Pulmonary artery endothelial cell (primary cell): ENCODE data around the gene EFEMP2. TPM values are rescaled to one million over a fixed set of nuclear protein-coding genes. Genes with fewer than 3 reads are reported as not detected.
"Not testable (repeated sequence)": the region's sequence is repeated elsewhere in the genome, so short reads cannot be mapped to it uniquely, and the experiment has no call there.

Source experiments
- DNase-seq: peaks from one replicate; pipeline ENCODE4 v3.0.0-alpha.2; 2011; ENCODE audit warnings: low read depth, low spot score
- total RNA-seq: library from RNA; depleted of rRNA; stranded (reverse); fragments of >200 nt; gene quantifications from 2 replicates; pipeline ENCODE4 v1.2.3, GENCODE V29; 2014

Gene EFEMP2
- total RNA-seq, 1 donor from 2014 or later: 32.8 TPM

DNA sequence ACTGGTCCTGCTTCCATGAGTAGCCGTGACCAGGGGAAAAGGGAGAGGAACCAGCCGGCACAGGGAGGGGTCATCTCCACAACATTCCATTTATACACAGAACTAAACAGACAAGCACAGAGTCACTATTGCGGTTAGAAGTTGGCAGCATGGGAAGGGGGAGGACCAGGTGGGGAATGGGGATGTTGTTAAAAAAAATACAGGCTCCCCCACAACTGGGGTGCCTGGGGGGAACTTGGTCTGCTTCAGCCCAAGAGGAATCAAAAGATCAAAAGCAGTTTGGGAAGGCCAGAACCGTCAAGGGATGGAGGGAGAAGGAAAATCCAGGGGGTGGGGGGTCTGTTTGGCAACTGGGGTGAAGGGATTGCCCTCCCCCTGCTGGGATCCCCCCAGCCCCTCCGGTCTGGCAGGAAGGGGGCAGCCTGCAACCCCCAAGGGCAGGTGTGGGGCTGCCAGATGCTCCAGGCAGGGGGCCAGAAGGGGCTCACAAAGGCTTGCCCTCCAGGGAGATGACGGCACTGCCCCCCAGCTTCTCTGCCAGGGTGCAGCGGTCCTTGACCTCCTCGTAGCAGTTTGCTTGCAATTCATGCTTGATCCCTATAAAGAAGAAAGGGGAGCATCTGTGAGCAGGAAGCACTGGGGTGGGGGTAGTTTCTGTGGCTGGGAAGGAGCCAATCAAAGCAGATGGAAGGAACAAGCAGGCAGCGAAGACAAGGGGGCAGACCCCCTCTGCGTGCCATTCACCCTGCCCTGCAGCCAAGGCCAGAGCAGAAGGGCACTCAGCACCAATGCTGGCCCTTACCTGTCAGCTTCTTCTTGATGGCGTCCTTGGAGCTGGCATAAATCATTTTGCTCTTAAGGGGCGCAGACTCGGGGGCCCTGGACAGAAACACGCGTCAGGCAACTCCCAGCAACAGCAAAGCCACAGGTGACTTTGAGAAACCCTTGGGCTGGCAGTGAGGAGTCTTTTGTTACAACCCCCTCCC lies 17.5 kb downstream of the EFEMP2 start:
- no peak for DNase-seq

DNA sequence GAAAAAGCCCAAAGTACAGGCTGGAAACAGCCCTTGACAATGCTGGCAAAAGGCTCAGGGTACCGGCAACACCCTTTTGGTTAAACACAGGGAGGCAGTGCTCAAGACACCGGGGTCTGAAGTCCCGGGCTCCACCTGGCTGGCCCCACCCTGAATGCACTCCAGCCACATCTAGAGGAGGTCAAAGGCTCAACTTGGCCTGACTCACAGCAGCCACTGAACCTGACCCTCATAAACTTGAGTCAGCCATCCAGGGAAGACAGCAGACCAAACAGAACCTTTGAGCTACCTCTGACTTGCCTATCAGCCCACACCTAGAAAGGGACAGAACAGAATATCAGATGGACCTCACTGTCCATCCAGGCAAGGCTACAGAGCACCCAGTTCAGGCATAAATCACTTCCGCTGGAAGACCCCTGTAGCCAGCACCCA lies 18.4 kb downstream of the EFEMP2 start:
- DNase-seq: no peak

DNA sequence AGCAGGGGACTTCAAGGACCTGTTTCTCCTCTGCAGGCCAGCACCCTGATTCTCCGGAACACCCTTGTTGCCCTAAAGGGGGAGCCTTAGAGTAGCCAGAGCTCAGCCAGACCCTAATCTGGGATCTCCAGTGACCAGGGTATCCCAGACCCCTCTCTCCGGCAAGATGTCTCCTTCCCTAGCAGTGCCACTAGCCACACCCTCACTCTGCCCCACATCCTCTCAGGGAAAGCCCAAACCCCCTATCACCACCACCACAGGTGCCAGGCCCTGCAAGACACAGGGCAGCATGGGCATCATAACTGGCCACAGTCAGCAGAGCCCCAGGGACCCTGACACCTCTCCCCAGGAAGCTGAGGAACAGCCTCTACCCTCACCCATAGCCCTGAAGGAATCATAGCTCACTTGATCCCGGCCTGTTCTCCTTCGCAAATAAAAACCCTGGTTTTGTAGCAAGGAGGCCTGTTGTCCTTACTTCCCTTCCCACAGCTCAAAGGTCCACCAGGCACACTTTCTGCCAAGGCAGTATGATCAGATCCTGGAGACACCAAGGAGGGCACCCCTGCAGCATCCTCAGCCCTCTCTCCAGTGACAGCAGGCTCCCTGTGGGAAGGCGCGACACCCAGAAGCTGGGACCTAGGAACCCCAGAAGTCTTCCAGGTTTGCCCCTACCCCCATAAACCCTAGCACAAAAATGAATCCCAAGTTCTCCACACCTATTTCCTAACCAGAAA lies 19.2 kb downstream of the EFEMP2 start:
- no peak for DNase-seq

DNA sequence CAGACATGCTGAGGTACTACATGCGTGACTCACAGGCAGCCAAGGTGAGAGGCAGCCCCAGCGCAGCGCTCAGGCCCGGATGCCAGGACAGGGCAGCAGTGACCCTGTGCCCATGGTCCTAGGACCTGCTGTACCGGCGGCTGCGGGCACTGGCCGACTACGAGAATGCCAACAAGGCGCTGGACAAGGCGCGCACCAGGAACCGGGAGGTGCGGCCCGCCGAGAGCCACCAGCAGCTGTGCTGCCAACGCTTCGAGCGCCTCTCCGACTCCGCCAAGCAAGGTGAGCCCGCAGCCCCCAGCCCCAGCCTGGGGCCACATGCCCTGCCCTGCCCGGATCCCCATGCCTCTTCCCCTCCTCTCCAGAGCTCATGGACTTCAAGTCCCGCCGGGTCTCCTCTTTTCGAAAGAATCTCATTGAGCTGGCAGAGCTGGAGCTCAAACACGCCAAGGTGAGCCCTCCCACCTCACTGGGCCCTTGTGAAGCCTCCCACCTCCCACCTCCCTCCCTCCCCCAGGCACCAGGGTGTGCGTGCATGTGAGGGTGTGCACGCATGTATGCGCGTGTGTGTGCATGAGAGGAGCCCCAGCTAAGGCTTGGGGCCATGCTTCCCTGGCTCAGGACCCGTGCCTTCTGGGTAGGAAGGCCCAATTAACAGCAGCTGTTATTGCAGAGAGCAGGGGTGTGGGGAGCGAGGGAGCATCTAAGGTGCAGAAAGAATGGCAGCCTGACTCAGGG lies 19.9 kb downstream of the EFEMP2 start:
- DNase-seq: no peak

DNA sequence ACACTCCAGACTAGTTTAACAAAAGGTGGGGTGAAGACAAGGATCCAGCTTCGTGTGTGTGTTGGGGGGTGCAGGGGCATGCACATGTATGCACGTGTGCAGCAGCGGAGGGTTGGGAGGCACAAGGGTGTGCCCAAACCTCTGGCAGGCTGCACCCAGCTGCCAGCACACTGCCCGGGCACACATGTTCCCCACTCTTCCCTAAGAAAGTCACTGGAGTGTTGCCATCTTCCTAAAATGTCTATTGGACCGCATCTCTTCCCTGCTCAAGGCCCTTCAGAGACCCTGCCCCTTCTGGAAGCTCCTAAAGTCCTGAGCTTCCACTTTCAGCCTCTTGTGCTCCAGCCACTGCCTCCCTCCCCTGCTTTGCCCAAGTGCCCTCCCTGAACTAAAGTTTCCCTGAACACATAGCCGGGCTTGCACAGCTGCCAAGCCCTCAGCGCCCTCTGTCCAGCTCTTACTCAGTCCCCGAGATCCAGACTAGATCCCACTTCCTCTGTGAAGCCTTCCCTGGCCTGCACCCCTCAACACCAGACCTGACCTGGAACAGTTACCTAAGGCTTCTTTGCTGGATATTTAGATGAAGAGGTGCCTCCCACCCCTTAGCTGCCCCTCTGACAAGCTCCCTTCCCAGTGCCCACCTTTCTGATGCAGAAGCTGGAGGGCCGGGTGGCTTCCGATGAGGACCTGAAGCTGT lies 20.6 kb downstream of the EFEMP2 start:
- DNase-seq: no peak

DNA sequence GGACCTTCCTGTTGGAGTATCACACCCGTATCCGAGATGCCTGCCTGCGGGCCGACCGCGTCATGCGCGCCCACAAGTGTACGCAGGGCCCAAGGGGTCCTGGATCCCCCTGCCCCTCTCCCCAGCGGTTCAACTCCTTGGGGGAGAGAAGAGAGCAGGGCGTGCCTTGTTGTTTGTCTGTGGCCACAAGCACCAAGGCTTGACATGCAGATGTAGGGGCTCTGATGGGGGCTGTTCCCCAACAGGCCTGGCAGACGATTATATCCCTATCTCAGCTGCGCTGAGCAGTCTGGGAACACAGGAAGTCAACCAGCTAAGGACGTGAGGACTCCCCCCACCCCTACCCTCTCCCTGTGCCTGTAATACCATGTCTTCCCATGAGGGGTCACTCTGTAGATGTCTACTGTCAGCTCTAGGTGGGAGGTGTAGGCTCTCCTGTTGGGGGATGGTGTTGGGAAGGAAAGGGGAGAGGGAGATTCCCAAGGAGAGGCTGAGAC lies 21.5 kb downstream of the EFEMP2 start:
- no peak for DNase-seq

DNA sequence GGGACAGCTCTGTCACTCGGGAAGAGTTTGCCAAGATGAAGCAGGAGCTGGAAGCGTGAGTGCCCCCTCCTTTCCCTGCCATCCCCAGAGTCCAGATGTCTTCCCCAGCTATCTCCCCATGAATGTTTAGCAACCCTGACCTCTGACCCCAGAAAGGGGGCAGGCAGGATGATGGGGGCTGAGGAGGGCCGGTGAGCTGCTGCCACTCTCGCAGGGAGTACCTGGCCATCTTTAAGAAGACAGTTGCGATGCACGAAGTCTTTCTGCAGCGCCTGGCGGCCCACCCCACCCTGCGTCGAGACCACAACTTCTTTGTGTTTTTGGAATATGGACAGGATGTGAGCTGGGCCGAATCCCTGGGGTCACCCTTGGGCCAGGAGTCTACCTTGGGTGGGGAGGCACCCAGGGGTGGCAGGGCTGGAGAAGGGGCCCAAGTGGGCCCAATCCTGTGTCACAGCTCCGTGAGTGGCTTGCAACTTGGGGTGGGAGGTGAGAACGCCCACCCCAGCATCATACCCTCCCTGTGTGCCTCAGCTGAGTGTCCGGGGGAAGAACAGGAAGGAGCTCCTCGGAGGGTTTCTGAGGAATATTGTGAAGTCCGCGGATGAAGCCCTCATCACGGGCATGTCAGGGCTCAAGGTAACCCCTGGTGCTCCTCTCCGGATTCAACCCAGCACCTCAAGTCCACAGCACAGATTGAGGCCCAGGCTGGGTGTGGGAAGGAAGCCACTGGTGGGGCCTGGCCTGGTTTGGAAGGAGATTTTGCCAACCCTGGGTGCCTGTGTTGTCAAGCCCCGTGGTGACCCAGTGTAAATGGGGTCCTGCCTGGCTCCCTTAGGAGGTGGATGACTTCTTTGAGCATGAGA lies 22.1 kb downstream of the EFEMP2 start:
- no peak for DNase-seq

DNA sequence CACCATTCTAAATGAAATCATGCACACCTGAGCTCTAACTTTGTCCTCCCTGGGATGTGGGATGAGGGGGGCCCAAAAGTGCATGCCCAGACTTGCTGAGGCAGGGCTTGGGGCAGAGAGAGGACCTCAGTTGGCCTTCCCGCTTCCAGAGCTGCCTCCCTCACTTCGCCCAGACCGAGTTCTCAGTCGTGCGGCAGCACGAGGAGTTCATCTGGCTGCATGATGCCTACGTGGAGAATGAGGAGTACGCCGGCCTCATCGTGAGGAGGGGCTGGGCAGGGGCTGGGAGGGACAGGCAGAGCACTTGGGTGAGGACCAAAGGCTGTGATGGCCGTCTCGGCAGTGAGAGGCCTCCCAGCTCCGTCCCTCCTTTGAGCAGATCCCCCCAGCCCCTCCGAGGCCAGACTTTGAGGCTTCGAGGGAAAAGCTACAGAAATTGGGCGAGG lies 22.8 kb downstream of the EFEMP2 start:
- no peak for DNase-seq

DNA sequence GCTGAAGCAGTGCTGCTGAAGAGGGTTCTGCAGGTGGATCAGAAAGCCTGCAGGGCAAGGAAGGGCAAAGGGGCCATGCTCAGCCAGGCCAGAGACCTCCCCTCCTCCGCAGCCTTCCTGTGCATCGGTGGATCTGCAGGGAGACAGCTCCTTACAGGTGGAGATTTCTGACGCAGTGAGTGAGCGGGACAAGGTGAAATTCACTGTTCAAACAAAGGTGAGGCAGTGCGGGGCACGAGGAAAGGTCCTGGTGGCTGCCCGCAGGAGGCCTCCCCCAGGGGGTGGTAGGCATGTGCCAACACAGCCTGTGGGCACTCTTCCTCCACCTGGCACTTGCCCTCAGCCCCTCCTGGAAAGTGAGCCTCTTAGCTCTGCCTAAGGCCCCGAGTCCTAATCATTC lies 23.2 kb downstream of the EFEMP2 start:
- no peak for DNase-seq

DNA sequence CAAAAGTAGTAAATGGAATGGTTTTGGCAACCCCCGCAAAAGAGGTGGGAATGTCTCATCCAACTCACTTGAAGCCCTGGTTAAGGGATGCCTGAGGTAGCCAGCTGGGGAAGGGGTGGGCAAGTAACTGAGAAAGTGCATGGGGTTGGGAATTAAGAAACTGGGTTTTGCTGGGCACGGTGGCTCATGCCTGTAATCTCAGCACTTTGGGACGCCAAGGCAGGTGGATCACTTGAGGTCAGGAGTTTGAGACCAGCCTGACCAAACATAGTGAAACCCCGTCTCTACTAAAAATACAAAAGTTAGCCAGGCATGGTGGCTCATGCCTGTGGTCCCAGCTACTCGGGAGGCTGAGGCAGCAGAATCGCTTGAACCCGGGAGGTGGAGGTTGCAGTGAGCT lies 23.9 kb downstream of the EFEMP2 start:
- not testable (repeated sequence) for DNase-seq

DNA sequence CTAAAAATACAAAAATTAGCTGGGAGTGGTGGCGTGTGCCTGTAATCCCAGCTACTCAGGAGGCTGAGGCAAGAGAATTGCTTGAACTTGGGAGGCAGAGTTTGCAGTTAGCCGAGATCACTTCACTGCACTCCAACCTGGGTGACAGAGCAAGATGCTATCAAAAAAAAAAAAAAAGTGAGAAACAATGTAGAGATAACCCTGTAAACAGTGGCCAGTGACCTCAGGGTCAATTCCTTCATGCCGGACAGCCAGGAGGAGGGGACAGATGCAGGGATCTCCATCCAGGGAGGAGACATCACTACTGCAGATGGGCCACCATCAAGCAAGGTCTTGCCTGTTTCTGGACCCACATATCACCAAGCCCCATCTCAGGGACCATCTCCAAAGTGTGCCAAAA lies 24.9 kb downstream of the EFEMP2 start:
- DNase-seq: no peak

DNA sequence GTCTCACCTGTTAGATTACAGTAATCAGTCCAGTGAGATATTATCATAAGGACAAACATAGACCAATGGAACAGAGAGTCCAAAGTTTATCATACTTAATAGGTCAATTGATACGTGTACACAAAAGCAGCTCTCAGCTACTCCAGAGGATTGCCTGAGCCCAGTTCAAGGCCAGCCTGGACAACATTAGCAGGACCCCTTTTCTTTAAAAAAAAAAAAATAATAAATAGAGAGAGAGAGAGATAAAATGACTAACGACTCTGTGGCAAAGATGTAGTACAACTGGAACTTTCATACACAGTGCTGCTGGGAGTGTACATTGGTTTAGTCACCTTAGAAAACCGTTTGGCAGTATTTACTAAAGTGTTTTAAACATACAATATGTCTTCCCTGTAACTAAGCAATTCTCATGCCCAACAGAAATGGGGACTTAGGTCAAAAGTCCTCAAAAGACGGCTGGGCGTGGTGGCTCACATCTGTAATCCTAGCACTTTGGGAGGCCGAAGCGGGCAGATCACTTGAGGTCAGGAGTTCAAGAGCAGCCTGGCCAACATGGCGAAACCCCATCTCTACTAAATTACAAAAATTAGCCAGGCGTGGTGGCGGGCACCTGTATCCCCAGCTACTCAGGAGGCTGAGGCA lies 28.2 kb downstream of the EFEMP2 start:
- no peak for DNase-seq

DNA sequence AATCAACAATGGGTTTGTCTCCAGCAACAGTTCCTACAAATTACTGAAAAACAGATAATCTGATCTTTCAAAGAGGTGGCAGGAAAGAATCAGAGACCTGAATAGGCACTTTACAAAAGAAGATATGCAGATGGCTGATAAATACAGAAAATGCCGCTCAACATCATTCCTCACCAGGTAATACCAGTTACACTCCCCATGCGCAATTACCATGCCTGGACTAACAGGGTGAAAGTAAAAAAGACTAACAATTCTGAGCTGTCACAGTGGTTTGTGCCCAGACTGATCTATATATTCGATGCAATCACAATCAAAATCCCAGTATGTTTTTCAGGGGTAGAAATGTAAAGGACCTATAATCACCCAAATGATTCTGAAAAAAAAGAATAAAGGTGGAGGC lies 28.8 kb downstream of the EFEMP2 start:
- no peak for DNase-seq

DNA sequence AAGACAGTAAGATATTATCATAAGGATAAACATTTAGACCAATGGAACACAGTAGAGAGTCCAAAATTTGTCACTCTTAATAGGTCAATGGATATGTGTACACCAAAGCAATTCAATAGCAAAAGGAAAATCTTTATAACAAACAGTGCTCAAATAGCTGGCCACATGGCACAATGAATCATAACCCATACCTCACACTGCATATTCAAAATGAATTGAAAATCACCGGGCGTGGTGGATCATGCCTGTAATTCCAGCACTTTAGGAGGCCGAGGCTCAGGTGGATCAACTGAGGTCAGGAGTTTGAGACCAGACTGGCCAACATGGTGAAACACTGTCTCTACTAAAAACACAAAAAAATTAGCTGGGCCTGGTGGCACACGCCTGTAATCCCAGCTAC lies 30.5 kb downstream of the EFEMP2 start:
- no peak for DNase-seq

DNA sequence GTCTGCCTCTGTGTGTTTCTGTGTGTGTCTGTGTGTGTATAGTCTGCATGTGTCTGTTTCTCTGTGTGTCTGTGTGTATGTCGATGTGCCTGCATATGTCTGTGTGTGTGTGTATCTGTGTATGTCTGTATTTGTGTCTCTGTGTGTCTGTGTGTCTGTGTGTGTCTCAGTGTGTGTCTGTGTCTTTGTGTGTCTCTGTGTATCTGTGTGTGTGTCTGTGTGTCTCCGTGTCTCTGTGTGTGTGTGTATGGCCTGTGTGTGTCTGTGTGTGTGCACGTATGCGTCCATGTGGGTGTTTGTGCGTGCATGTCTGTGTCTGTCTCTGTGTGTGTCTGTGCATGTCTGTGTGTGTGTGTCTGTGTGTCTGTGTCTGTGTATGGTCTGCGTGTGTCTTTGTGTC lies 38.4 kb downstream of the EFEMP2 start:
- no peak for DNase-seq

DNA sequence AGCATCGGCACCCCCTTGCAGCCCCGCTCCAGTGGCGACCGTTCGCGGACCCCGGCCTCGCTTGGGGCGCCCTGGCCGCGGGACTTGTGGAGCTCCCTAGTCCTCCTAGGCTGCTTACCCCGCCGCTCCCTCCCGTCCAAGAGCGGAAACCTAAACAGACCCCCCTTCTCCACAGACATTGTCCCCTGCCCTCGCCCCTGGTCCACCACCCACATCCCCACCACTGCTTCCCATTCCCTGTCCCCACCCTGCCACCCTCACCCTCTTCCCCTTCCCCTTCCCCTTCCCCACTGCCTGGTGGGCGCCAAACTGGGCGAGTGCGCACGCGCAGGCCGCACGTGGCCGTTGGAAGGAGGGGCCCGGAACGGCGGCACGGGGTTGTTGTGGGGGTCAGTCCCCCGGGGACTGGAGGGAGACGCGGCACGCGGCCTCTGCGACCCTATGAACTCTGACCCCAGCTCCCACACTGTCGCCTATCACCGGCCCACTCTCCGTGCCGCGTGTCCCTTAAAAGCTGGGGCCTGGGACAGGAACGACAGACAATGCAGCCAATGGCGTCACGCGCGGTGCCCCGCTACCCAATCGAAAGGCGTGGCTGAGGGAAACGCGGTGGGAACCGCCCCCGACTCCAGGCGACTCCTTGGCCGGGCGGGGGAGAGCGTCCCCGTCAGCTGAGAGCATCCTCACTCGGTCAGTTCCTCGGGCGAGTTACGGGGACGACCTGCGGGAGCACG lies 39.1 kb downstream of the EFEMP2 start, which contains the start of gene SNX32:
SNX32 (plus strand) TSS at position 667 of the 734 bp plus-strand sequence. CDS start 103 bp downstream, outside the sequence.
- DNase-seq: peak; percentile 75

DNA sequence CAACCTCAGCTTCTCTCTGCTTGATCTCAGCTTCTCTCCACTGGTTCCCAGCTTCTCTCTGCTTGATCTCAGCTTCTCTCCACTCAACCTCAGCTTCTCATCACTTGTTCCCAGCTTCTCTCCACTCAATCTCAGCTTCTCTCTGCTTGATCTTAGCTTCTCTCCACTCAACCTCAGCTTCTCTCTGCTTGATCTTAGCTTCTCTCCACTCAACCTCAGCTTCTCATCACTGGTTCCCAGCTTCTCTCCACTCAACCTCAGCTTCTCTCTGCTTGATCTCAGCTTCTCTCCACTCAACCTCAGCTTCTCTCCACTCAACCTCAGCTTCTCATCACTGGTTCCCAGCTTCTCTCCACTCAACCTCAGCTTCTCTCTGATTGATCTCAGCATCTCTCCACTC lies 40.4 kb downstream of the EFEMP2 start:
- not testable (repeated sequence) for DNase-seq

DNA sequence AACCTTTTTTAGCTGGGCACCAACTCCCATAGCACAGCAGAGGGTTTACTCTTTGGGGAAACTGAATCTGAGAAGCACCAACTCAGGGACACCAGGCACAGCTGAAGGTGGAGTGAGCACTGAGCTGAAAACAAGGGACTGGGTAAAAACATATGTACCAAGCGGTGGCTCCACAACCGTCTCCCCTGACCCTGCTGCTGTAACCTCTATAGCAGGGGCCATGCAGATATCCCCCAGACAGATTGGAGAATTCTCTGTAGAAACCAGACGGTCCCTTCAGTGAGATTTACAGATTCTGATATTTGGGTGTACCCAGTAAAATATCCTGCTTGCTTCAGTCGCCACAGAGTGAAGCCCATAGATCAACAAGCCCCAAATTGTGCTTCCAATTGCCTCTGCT lies 43.1 kb downstream of the EFEMP2 start:
- no peak for DNase-seq
